ENCODE data around the gene BCL7A. TPM values are rescaled to one million over a fixed set of nuclear protein-coding genes. Genes with fewer than 3 reads are reported as not detected.

The BCL7A gene
- total and polyA plus RNA-seq, 8 donors, result 1.5 to 11.6 (median 2.8) TPM

DNA sequence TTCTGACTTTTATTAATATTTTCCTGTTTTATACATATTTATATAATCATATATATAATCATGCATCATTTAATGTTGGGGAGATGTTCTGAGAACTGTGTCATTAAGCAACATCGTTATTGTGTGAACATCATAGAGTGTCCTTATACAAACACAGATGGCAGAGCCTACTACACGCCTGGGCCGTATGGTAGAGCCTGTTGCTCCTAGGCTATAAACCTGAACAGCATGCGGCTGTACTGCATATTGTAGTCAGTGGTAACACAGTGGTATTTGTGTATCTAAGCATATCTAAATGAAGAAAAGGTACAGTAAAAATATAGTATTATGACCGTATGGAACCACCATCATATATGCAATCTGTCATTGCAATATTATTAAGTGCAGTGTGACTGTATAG, 44.7 kb upstream of the BCL7A start:
- WGBS, 5 donors, result 94 to 97% (median 96%) methylated on average over 5 of the region's 5 CpGs
- Histone ChIP-seq H3K4me1 (no peaks in the 10 kb centered on the region), H3K27ac (no peak overlapping the region), H3K27me3 (no peaks in the 10 kb centered on the region), H3K36me3 (no peaks in the 10 kb centered on the region), H3K9me3 (peaks cover 0 to 9% (median 3%) of the 10 kb centered on the region in 4 donors), H3K4me3 (no peak overlapping the region)
- no peak for DNase-seq
- TF ChIP-seq, protein P1, sequence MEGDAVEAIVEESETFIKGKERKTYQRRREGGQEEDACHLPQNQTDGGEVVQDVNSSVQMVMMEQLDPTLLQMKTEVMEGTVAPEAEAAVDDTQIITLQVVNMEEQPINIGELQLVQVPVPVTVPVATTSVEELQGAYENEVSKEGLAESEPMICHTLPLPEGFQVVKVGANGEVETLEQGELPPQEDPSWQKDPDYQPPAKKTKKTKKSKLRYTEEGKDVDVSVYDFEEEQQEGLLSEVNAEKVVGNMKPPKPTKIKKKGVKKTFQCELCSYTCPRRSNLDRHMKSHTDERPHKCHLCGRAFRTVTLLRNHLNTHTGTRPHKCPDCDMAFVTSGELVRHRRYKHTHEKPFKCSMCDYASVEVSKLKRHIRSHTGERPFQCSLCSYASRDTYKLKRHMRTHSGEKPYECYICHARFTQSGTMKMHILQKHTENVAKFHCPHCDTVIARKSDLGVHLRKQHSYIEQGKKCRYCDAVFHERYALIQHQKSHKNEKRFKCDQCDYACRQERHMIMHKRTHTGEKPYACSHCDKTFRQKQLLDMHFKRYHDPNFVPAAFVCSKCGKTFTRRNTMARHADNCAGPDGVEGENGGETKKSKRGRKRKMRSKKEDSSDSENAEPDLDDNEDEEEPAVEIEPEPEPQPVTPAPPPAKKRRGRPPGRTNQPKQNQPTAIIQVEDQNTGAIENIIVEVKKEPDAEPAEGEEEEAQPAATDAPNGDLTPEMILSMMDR (IDR thresholded peaks at IDR 0.05), result no peak
- TF ChIP-seq POLR2A (IDR thresholded peaks at IDR 0.05) (no peak), EP300 (IDR thresholded peaks at IDR 0.05) (no peak), POLR2AphosphoS5 (IDR thresholded peaks at IDR 0.05) (no peak)
- intact Hi-C loops (cut with DNase I; ENCODE audit: low total_unique reads), result no loop called here

DNA sequence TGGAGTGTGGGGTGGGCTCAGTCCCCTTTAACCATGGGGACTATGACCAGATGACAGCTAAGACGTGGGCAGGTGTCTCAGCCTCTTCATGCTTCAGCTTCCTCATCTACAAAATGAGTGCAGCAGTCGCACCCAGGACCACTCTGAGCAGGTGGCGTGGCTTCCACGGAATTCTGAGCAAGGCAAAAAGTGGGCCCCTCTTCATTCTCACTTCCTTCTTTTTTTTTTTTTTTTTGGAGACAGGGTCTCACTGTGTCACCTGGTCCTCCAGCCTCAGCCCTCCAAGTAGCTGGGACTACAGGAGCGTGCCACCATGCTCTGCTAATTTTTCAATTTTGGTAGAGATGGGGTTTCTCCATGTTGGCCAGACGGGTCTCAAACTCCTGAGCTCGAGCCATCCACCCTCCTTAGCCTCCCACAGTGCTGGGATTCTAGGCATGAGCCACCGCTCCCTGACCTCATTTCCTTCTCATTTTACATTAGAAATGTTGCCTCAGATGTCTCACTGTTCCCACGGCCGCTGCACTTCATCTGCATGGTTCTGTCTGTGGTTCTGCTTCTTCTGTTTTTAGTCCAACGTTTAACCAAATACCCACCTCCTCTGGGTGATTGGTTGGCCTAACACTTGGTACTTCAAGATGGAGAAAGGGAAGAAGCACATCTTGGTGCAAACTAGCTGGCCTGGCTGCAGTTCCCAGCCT, 41.3 kb upstream of the BCL7A start:
- Histone ChIP-seq H3K9me3 (no peaks in the 10 kb centered on the region), H3K27ac (no peak overlapping the region), H3K36me3 (no peaks in the 10 kb centered on the region), H3K27me3 (no peaks in the 10 kb centered on the region), H3K4me3 (no peak overlapping the region), H3K4me1 (no peaks in the 10 kb centered on the region)
- WGBS, 5 donors, result 65 to 78% (median 69%) methylated on average over 11 of the region's 11 CpGs
- no peak for TF ChIP-seq POLR2AphosphoS5 (IDR thresholded peaks at IDR 0.05)
- intact Hi-C loops (cut with DNase I; ENCODE audit: low total_unique reads), result no loop called here
- no peak for DNase-seq

DNA sequence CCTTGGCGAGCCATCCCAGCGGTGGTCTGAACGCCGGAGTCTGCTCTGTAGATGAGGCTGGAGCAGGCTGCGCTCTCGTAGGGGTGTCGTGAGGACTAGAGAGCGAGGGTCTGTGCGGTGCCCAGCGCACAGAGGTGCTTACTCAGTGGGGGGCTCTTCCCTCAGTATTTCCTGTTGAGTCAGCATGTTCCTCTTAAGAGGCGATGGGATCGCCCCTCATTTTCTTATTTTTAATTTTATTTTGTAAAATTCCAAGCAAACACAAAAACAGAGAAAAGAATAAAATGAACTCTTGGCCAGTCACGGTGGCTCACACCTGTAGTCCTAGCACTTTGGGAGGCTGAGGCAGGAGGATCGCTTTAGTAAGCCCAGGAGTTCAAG, 40.8 kb upstream of the BCL7A start:
- no peak overlapping the region for H3K27ac ChIP-seq
- no peak for DNase-seq
- H3K9me3 ChIP-seq, result no peaks in the 10 kb centered on the region
- no peaks in the 10 kb centered on the region for H3K27me3 ChIP-seq
- WGBS, 5 donors, result 87 to 93% (median 90%) methylated on average over 14 of the region's 14 CpGs
- TF ChIP-seq POLR2A (IDR thresholded peaks at IDR 0.05) (no peak), POLR2AphosphoS5 (IDR thresholded peaks at IDR 0.05) (no peak)
- TF ChIP-seq, protein P1 (IDR thresholded peaks at IDR 0.05), result no peak
- no peaks in the 10 kb centered on the region for H3K36me3 ChIP-seq
- H3K4me3 ChIP-seq, result no peak overlapping the region
- H3K4me1 ChIP-seq, result no peaks in the 10 kb centered on the region
- intact Hi-C loops (cut with DNase I; ENCODE audit: low total_unique reads), result no loop called here

DNA sequence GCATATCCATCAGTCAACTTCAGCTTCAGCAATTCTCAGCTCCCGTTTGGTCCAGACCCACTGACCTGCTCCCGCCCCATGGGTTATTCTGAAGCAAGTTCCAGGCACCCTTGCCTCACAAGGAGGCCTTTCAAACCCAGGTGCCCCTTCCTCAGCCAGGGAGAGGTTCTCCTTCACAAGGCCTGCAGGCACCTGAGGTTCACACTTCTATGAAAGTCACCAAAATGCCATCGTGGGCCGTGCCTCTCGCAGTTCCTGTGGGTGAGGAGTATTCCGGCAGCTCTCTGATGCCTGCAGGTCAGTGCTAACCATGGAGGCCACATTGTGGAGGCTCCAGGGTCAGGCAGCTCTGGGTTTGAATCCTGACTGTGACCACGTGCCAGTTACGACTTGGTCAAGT, 40.2 kb upstream of the BCL7A start:
- no peak for DNase-seq
- H3K9me3 ChIP-seq, result no peaks in the 10 kb centered on the region
- intact Hi-C loops (cut with DNase I; ENCODE audit: low total_unique reads), result no loop called here
- no peak overlapping the region for H3K4me3 ChIP-seq
- no peaks in the 10 kb centered on the region for H3K27me3 ChIP-seq
- no peaks in the 10 kb centered on the region for H3K36me3 ChIP-seq
- 79 to 87% (median 81%) methylated on average over 8 of the region's 8 CpGs for WGBS, 5 donors
- no peaks in the 10 kb centered on the region for H3K4me1 ChIP-seq
- no peak overlapping the region for H3K27ac ChIP-seq
- TF ChIP-seq EP300 (IDR thresholded peaks at IDR 0.05) (no peak), POLR2AphosphoS5 (IDR thresholded peaks at IDR 0.05) (no peak), POLR2A (IDR thresholded peaks at IDR 0.05) (no peak)
- TF ChIP-seq, protein P1 (IDR thresholded peaks at IDR 0.05), result no peak

DNA sequence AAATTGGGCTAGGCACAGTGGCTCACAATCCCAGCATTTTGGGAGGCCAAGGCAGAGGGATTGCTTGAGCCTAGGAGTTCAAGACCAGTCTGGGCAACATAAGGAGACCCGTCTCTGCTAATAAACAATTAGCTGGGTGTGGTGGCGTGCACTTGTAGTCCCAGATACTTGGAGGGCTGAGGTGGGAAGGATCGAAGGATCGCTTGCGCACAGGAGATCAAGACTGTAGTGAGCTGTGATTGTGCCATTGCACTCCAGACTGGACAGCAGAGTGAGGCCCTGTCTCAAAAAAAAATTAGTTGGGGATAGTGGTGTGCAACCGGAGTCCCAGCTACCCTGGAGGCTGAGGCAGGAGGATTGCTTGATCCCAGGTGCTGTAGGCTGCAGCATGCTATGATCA, 38.7 kb upstream of the BCL7A start:
- no peaks in the 10 kb centered on the region for H3K9me3 ChIP-seq
- no peaks in the 10 kb centered on the region for H3K36me3 ChIP-seq
- intact Hi-C loops (cut with DNase I; ENCODE audit: low total_unique reads), result no loop called here
- no peak overlapping the region for H3K27ac ChIP-seq
- WGBS, 5 donors, result 89 to 95% (median 93%) methylated on average over 6 of the region's 6 CpGs
- no peak for DNase-seq
- H3K4me1 ChIP-seq, result no peaks in the 10 kb centered on the region
- H3K4me3 ChIP-seq, result no peak overlapping the region
- TF ChIP-seq, protein P1 (IDR thresholded peaks at IDR 0.05), result no peak
- no peak for TF ChIP-seq POLR2AphosphoS5 (IDR thresholded peaks at IDR 0.05)
- TF ChIP-seq POLR2A (IDR thresholded peaks at IDR 0.05), result no peak
- TF ChIP-seq EP300 (IDR thresholded peaks at IDR 0.05), result no peak
- no peaks in the 10 kb centered on the region for H3K27me3 ChIP-seq

Measured in stomach (tissue), 9 donors.